HEK293 (cell line): Measurements from ENCODE around the gene CFAP410.

Experiments
- EGR2 ChIP-seq: fragments of 450-650 bp; formaldehyde crosslinking; IDR thresholded peaks from 2 replicates; pipeline ENCODE4 v1.5.1; 2016; ENCODE audit warnings: low read depth, missing biosample characterization, missing genetic modification characterization
- MEIS1 ChIP-seq: sonication (generic); formaldehyde crosslinking; IDR thresholded peaks from 2 replicates; pipeline ENCODE4 v1.8.1; 2022; ENCODE audit warnings: missing genetic modification reagents, mild to moderate bottlenecking, borderline replicate concordance
- OSR2 ChIP-seq: fragments of 450-650 bp; formaldehyde crosslinking; IDR thresholded peaks from 2 replicates; pipeline ENCODE4 v1.5.1; 2016; ENCODE audit warnings: missing biosample characterization, missing genetic modification characterization
- SALL2 ChIP-seq: fragments of 450-650 bp; formaldehyde crosslinking; IDR thresholded peaks from 2 replicates; pipeline ENCODE4 v1.5.0; 2017; ENCODE audit warnings: missing biosample characterization, mild to moderate bottlenecking, missing genetic modification characterization, borderline replicate concordance
- SCRT2 ChIP-seq: fragments of 450-650 bp; formaldehyde crosslinking; IDR thresholded peaks from 2 replicates; pipeline ENCODE4 v1.5.1; 2016; ENCODE audit warnings: missing biosample characterization, missing genetic modification characterization
- SP3 ChIP-seq: fragments of 450-650 bp; formaldehyde crosslinking; IDR thresholded peaks from 2 replicates; pipeline ENCODE4 v1.5.1; 2016; ENCODE audit warnings: missing biosample characterization, missing genetic modification characterization
- SP7 ChIP-seq: fragments of 450-650 bp; formaldehyde crosslinking; IDR thresholded peaks from 2 replicates; pipeline ENCODE4 v1.5.1; 2016; ENCODE audit warnings: missing biosample characterization, missing genetic modification characterization
- WT1 ChIP-seq: fragments of 450-650 bp; formaldehyde crosslinking; IDR thresholded peaks from 2 replicates; pipeline ENCODE4 v1.5.1; 2016; ENCODE audit warnings: missing biosample characterization, missing genetic modification characterization
- ZBTB21 ChIP-seq: fragments of 450-650 bp; formaldehyde crosslinking; IDR thresholded peaks from 2 replicates; pipeline ENCODE4 v1.5.1; 2017; ENCODE audit warnings: missing biosample characterization, missing genetic modification characterization
- ZFHX2 ChIP-seq: fragments of 450-650 bp; formaldehyde crosslinking; conservative IDR thresholded peaks from 2 replicates; pipeline ENCODE4 v1.5.1; 2016; ENCODE audit warnings: missing biosample characterization, missing genetic modification characterization
- ZFP37 ChIP-seq: fragments of 450-650 bp; formaldehyde crosslinking; IDR thresholded peaks from 2 replicates; pipeline ENCODE4 v1.5.1; 2016; ENCODE audit warnings: missing biosample characterization, missing genetic modification characterization
- ZFP41 ChIP-seq: fragments of 450-650 bp; formaldehyde crosslinking; IDR thresholded peaks from 2 replicates; pipeline ENCODE4 v1.5.1; 2016; ENCODE audit warnings: missing biosample characterization, missing genetic modification characterization, borderline replicate concordance
- ZNF114 ChIP-seq: fragments of 450-650 bp; formaldehyde crosslinking; IDR thresholded peaks from 2 replicates; pipeline ENCODE4 v1.5.0; 2017; ENCODE audit warnings: missing biosample characterization, missing genetic modification characterization
- ZNF132 ChIP-seq: fragments of 450-650 bp; formaldehyde crosslinking; IDR thresholded peaks from 2 replicates; pipeline ENCODE4 v1.5.1; 2017; ENCODE audit warnings: missing biosample characterization, missing genetic modification characterization, borderline replicate concordance
- ZNF146 ChIP-seq: fragments of 450-650 bp; formaldehyde crosslinking; IDR thresholded peaks from 2 replicates; pipeline ENCODE4 v1.5.1; 2016; ENCODE audit warnings: missing biosample characterization, missing genetic modification characterization
- ZNF2 ChIP-seq: fragments of 450-650 bp; formaldehyde crosslinking; IDR thresholded peaks from 2 replicates; pipeline ENCODE4 v1.5.1; 2016; ENCODE audit warnings: missing biosample characterization, missing genetic modification characterization
- ZNF24 ChIP-seq: fragments of 450-650 bp; formaldehyde crosslinking; IDR thresholded peaks from 2 replicates; pipeline ENCODE4 v1.5.1; 2016; ENCODE audit warnings: missing biosample characterization, missing genetic modification characterization
- ZNF324 ChIP-seq: fragments of 450-650 bp; formaldehyde crosslinking; IDR thresholded peaks from 2 replicates; pipeline ENCODE4 v1.5.1; 2016; ENCODE audit warnings: missing biosample characterization, missing genetic modification characterization
- ZNF335 ChIP-seq: fragments of 450-650 bp; formaldehyde crosslinking; conservative IDR thresholded peaks from 2 replicates; pipeline ENCODE4 v1.5.1; 2016; ENCODE audit warnings: missing biosample characterization, missing genetic modification characterization
- ZNF394 ChIP-seq: fragments of 450-650 bp; formaldehyde crosslinking; IDR thresholded peaks from 2 replicates; pipeline ENCODE4 v1.5.1; 2016; ENCODE audit warnings: missing biosample characterization, missing genetic modification characterization, mild to moderate bottlenecking, moderate library complexity, borderline replicate concordance
- ZNF510 ChIP-seq: fragments of 450-650 bp; formaldehyde crosslinking; IDR thresholded peaks from 2 replicates; pipeline ENCODE4 v1.5.1; 2018; ENCODE audit warnings: mild to moderate bottlenecking, missing genetic modification characterization, missing biosample characterization; ENCODE audit not compliant: insufficient replicate concordance
- ZNF530 ChIP-seq: fragments of 450-650 bp; formaldehyde crosslinking; IDR thresholded peaks from 2 replicates; pipeline ENCODE4 v1.5.1; 2016; ENCODE audit warnings: low read depth, missing biosample characterization, missing genetic modification characterization
- ZNF560 ChIP-seq: fragments of 450-650 bp; formaldehyde crosslinking; IDR thresholded peaks from 2 replicates; pipeline ENCODE4 v1.5.1; 2017; ENCODE audit warnings: missing biosample characterization, missing genetic modification characterization, borderline replicate concordance
- ZNF571 ChIP-seq: fragments of 450-650 bp; formaldehyde crosslinking; IDR thresholded peaks from 2 replicates; pipeline ENCODE4 v1.5.0; 2017; ENCODE audit warnings: missing biosample characterization, missing genetic modification characterization
- ZNF596 ChIP-seq: fragments of 450-650 bp; IDR thresholded peaks from 2 replicates; pipeline ENCODE4 v1.5.0; 2018; ENCODE audit warnings: missing biosample characterization, mild to moderate bottlenecking, missing genetic modification characterization, moderate library complexity
- ZNF600 ChIP-seq: fragments of 450-650 bp; formaldehyde crosslinking; IDR thresholded peaks from 2 replicates; pipeline ENCODE4 v1.5.1; 2016; ENCODE audit warnings: missing biosample characterization, missing genetic modification characterization
- ZNF707 ChIP-seq: fragments of 450-650 bp; formaldehyde crosslinking; IDR thresholded peaks from 2 replicates; pipeline ENCODE4 v1.5.1; 2016; ENCODE audit warnings: missing biosample characterization, missing genetic modification characterization
- ZNF747 ChIP-seq: fragments of 450-650 bp; formaldehyde crosslinking; IDR thresholded peaks from 2 replicates; pipeline ENCODE4 v1.5.1; 2016; ENCODE audit warnings: missing biosample characterization, missing genetic modification characterization
- ZNF792 ChIP-seq: fragments of 450-650 bp; formaldehyde crosslinking; IDR thresholded peaks from 2 replicates; pipeline ENCODE4 v1.5.1; 2016; ENCODE audit warnings: missing biosample characterization, missing genetic modification characterization
- ZSCAN16 ChIP-seq: fragments of 450-650 bp; formaldehyde crosslinking; IDR thresholded peaks from 2 replicates; pipeline ENCODE4 v1.5.1; 2016; ENCODE audit warnings: missing biosample characterization, missing genetic modification characterization
- ZSCAN23 ChIP-seq: fragments of 450-650 bp; formaldehyde crosslinking; IDR thresholded peaks from 2 replicates; pipeline ENCODE4 v1.5.1; 2016; ENCODE audit warnings: missing biosample characterization, missing genetic modification characterization
- ZSCAN30 ChIP-seq: fragments of 450-650 bp; IDR thresholded peaks from 2 replicates; pipeline ENCODE4 v1.5.1; 2018; ENCODE audit warnings: missing biosample characterization, mild to moderate bottlenecking, missing genetic modification characterization, moderate library complexity
- TF ChIP-seq, protein P1 (sequence below): fragments of 450-650 bp; formaldehyde crosslinking; IDR thresholded peaks from 2 replicates; pipeline ENCODE4 v1.5.1; 2016; ENCODE audit warnings: missing biosample characterization, missing genetic modification characterization, borderline replicate concordance
- TF ChIP-seq, protein P2 (sequence below): fragments of 450-650 bp; formaldehyde crosslinking; IDR thresholded peaks from 2 replicates; pipeline ENCODE4 v1.5.1; 2016; ENCODE audit warnings: missing biosample characterization, missing genetic modification characterization
- TF ChIP-seq, protein P3 (sequence below): fragments of 450-650 bp; formaldehyde crosslinking; IDR thresholded peaks from 2 replicates; pipeline ENCODE4 v1.5.1; 2016; ENCODE audit warnings: missing biosample characterization, missing genetic modification characterization
- TF ChIP-seq, protein P4 (sequence below): fragments of 450-650 bp; IDR thresholded peaks from 2 replicates; pipeline ENCODE4 v1.5.1; 2018; ENCODE audit warnings: missing biosample characterization, mild to moderate bottlenecking, missing genetic modification characterization

The CFAP410 gene

DNA sequence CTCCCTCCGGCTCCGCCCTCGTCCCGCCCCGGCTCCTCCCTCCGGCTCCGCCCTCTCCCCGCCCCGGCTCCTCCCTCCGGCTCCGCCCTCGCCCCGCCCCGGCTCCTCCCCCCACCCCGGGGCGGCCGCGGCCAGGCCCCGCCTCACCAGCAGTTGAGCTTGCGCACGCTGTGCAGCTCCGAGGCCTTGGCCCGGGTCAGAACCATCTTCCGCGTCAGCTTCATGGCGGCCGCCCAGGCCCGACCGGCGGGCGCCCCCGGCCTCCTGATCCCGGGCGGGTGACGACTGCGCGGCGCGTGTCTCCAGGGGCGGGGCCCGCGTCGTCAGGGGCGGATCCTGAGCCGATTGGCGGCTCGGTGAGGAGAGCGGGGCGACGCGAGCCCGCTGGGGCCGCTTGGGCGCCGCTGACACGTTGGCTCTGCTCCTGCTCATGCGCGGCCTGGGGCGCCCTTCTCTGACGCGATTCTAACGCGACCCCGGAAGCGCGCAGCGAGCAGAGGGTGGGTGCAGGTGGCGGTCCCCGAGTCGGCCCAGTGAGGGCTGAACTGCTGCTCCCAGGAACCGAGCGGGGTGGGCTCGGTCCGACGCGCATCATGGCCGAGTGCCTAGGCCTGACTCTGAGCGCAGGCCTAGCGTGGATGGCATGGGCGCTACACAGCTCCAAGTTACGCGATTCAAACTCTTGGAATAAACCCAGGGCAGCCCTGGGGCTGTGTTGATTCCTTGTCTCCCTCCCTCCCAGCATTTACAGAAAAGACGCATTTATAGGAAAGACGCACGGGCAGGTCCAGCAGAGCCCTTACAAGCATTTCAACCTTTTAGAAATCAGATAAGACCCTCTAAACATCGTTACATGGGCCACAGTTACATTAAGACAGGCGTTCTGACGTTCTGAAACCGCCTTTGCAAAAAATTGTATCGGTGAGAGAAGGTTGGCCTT is at the start of gene CFAP410 (continued):
- TF ChIP-seq ZNF571 (tag by site-specific recombination) (no peak), ZNF747 (tag by site-specific recombination) (no peak), ZNF510 (no peak), ZNF335 (tag by site-specific recombination) (peak; percentile 67), ZNF596 (tag by site-specific recombination) (no peak), ZSCAN16 (tag by site-specific recombination) (no peak), ZNF2 (tag by site-specific recombination) (0 out of 2 replicates have a peak, but pooled peaks have one; percentile 18), ZNF132 (tag by site-specific recombination) (no peak), EGR2 (tag by site-specific recombination) (0 out of 2 replicates have a peak, but pooled peaks have one; percentile 33), OSR2 (peak; percentile 34; the same call in 1 of the 2 replicates), ZNF600 (tag by site-specific recombination) (peak; percentile 48; the same call in 1 of the 2 replicates), ZNF792 (no peak), ZFP37 (tag by site-specific recombination) (no peak), ZNF324 (tag by site-specific recombination) (peak; percentile 98), SP3 (tag by site-specific recombination) (peak; percentile 92), MEIS1 (CRISPR knock-in tag) (no peak), SP7 (tag by site-specific recombination) (peak; percentile 88), ZNF146 (tag by site-specific recombination) (no peak), ZFHX2 (tag by site-specific recombination) (peak; percentile 45), ZNF707 (tag by site-specific recombination) (no peak), ZSCAN30 (tag by site-specific recombination) (peak; percentile 63; the same call in 1 of the 2 replicates), ZNF114 (tag by site-specific recombination) (no peak), ZNF394 (tag by site-specific recombination) (peak; percentile 65; the same call in 1 of the 2 replicates), SALL2 (tag by site-specific recombination) (no peak), ZSCAN23 (peak; percentile 89), WT1 (tag by site-specific recombination) (peak; percentile 50; the same call in 1 of the 2 replicates), ZNF530 (tag by site-specific recombination) (no peak), ZNF560 (tag by site-specific recombination) (no peak), ZBTB21 (peak; percentile 53), SCRT2 (0 out of 2 replicates have a peak, but pooled peaks have one; percentile 43), ZNF24 (tag by site-specific recombination) (peak; percentile 75), ZFP41 (no peak)
- TF ChIP-seq, protein P1, sequence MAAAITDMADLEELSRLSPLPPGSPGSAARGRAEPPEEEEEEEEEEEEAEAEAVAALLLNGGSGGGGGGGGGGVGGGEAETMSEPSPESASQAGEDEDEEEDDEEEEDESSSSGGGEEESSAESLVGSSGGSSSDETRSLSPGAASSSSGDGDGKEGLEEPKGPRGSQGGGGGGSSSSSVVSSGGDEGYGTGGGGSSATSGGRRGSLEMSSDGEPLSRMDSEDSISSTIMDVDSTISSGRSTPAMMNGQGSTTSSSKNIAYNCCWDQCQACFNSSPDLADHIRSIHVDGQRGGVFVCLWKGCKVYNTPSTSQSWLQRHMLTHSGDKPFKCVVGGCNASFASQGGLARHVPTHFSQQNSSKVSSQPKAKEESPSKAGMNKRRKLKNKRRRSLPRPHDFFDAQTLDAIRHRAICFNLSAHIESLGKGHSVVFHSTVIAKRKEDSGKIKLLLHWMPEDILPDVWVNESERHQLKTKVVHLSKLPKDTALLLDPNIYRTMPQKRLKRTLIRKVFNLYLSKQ: no peak
- TF ChIP-seq, protein P2, sequence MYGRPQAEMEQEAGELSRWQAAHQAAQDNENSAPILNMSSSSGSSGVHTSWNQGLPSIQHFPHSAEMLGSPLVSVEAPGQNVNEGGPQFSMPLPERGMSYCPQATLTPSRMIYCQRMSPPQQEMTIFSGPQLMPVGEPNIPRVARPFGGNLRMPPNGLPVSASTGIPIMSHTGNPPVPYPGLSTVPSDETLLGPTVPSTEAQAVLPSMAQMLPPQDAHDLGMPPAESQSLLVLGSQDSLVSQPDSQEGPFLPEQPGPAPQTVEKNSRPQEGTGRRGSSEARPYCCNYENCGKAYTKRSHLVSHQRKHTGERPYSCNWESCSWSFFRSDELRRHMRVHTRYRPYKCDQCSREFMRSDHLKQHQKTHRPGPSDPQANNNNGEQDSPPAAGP (tag by site-specific recombination): peak; percentile 96
- TF ChIP-seq, protein P3, sequence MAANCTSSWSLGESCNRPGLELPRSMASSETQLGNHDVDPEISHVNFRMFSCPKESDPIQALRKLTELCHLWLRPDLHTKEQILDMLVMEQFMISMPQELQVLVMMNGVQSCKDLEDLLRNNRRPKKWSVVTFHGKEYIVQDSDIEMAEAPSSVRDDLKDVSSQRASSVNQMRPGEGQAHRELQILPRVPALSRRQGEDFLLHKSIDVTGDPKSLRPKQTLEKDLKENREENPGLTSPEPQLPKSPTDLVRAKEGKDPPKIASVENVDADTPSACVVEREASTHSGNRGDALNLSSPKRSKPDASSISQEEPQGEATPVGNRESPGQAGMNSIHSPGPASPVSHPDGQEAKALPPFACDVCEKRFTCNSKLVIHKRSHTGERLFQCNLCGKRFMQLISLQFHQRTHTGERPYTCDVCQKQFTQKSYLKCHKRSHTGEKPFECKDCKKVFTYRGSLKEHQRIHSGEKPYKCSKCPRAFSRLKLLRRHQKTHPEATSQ (tag by site-specific recombination): 0 out of 2 replicates have a peak, but pooled peaks have one; percentile 89
- TF ChIP-seq, protein P4, sequence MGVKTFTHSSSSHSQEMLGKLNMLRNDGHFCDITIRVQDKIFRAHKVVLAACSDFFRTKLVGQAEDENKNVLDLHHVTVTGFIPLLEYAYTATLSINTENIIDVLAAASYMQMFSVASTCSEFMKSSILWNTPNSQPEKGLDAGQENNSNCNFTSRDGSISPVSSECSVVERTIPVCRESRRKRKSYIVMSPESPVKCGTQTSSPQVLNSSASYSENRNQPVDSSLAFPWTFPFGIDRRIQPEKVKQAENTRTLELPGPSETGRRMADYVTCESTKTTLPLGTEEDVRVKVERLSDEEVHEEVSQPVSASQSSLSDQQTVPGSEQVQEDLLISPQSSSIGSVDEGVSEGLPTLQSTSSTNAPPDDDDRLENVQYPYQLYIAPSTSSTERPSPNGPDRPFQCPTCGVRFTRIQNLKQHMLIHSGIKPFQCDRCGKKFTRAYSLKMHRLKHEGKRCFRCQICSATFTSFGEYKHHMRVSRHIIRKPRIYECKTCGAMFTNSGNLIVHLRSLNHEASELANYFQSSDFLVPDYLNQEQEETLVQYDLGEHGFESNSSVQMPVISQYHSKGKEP: no peak
